HCT116 (cell line): ENCODE measurements around the gene CBFB. TPM values are rescaled to one million over a fixed set of nuclear protein-coding genes. Genes with fewer than 3 reads are reported as not detected.
A peak's percentile ranks its signal among the peaks of the same experiment; 100 is the strongest.

Source experiments
- ATAC-seq: fragments of 200-7000 bp; cut with Tn5 transposase; 2 replicates; pipeline ENCODE4 v1.9.1; 2020; ENCODE audit warnings: mild to moderate bottlenecking, moderate library complexity
- BruUV-seq: library from RNA; stranded (reverse); fragments of 400-500 nt; replicated peaks from 2 replicates; lab custom pipeline; 2021; lab: Mats Ljungman, UMichigan
- CTCF ChIA-PET: fragments of 300-600 bp; sonication (Branson Sonifier 250); formaldehyde crosslinking; loops from one replicate; lab custom pipeline; 2021; ENCODE audit warnings: antibody characterized with exemption; lab: Charles Lee
- POLR2A ChIA-PET: fragments of 300-600, 350-600 bp; sonication (Branson Sonifier 250); formaldehyde crosslinking; loops from one replicate; lab custom pipeline; 2021; ENCODE audit warnings: antibody characterized with exemption; lab: Charles Lee
- RAD21 ChIA-PET, 2 experiments: fragments of 300-600 bp; sonication (Branson Sonifier 250); formaldehyde crosslinking; loops; one replicate each; lab custom pipeline; 2023; ENCODE audit warnings: low total read pairs in 2 of 2; ENCODE audit not compliant: uncharacterized antibody in 2 of 2, unreplicated experiment in 2 of 2, low non-redundant PET in 1 of 2; lab: Charles Lee
- DNase-seq: peaks from one replicate; pipeline ENCODE4 v3.0.0-alpha.2; 2010; ENCODE audit warnings: low read depth, low spot score
- H2AFZ ChIP-seq: fragments of 200-600 bp; shearing (Covaris generic), sonication (generic); 2 replicates; pipeline ENCODE4 v1.6.1; 2017; ENCODE audit warnings: low read depth, mixed run types, mixed read lengths, antibody characterized with exemption, low read length; ENCODE audit not compliant: poor library complexity, severe bottlenecking
- H3K27ac ChIP-seq: 2 replicates; pipeline ENCODE4 v1.5.1; 2012; ENCODE audit warnings: low read depth, low read length
- H3K27me3 ChIP-seq: fragments of 200-600 bp; sonication (generic); 2 replicates; pipeline ENCODE4 v1.6.1; 2016; ENCODE audit warnings: mixed run types, low read length, mixed read lengths; ENCODE audit not compliant: insufficient read depth
- H3K36me3 ChIP-seq, 2 experiments: fragments of 200-500 bp in 1 of 2; fragments of 200-600 bp in 1 of 2; sonication (Bioruptor generic) in 1 of 2; sonication (generic) in 1 of 2; 2 replicates each; pipeline versions ENCODE4 v1.5.1 to v1.6.1; 2014 to 2016; ENCODE audit warnings: low read length in 2 of 2, inconsistent platforms in 1 of 2, mixed read lengths in 1 of 2, mixed run types in 1 of 2; ENCODE audit not compliant: insufficient read depth in 2 of 2, control insufficient read depth in 1 of 2
- H3K4me1 ChIP-seq, 2 experiments: fragments of 200-600 bp in 1 of 2; sonication (generic) in 1 of 2; 2 replicates each; pipeline versions ENCODE4 v1.5.1 to v1.6.1; 2012 to 2017; ENCODE audit warnings: low read length in 2 of 2, inconsistent platforms in 1 of 2, mild to moderate bottlenecking in 1 of 2, mixed read lengths in 1 of 2, mixed run types in 1 of 2, moderate library complexity in 1 of 2; ENCODE audit not compliant: insufficient read depth in 2 of 2, control insufficient read depth in 1 of 2
- H3K4me2 ChIP-seq: fragments of 200-600 bp; sonication (generic); 2 replicates; pipeline ENCODE4 v1.6.1; 2017; ENCODE audit warnings: mixed run types, low read length, mixed read lengths
- H3K4me3 ChIP-seq, 2 experiments: fragments of 200-600 bp in 1 of 2; sonication (generic) in 1 of 2; replicated peaks in 1 of 2; 2 replicates each; pipeline ENCODE4 v1.5.1; 2011 to 2016; ENCODE audit warnings: low read length in 2 of 2, control low read depth in 1 of 2, low read depth in 1 of 2, mild to moderate bottlenecking in 1 of 2, mixed read lengths in 1 of 2, mixed run types in 1 of 2
- H3K79me2 ChIP-seq: fragments of 200-600 bp; sonication (generic); 2 replicates; pipeline ENCODE4 v1.6.1; 2017; ENCODE audit warnings: mild to moderate bottlenecking, mixed run types, low read length, moderate library complexity, mixed read lengths; ENCODE audit not compliant: insufficient read depth
- H3K9ac ChIP-seq: fragments of 200-600 bp; sonication (generic); 2 replicates; pipeline ENCODE4 v1.6.1; 2016; ENCODE audit warnings: low read length, mixed read lengths
- H3K9me2 ChIP-seq: fragments of 200-600 bp; sonication (generic), shearing (Covaris generic); 2 replicates; pipeline ENCODE4 v1.6.1; 2017; ENCODE audit warnings: mixed run types, mild to moderate bottlenecking, moderate library complexity; ENCODE audit not compliant: insufficient read depth
- H3K9me3 ChIP-seq, 2 experiments: fragments of 200-500 bp in 1 of 2; fragments of 200-600 bp in 1 of 2; sonication (Bioruptor generic) in 1 of 2; sonication (generic) in 1 of 2; 2 replicates each; pipeline ENCODE4 v1.6.1; 2014 to 2017; ENCODE audit warnings: low read length in 2 of 2, mixed read lengths in 2 of 2, inconsistent platforms in 1 of 2, low read depth in 1 of 2, mild to moderate bottlenecking in 1 of 2, mixed run types in 1 of 2, moderate library complexity in 1 of 2; ENCODE audit not compliant: control insufficient read depth in 1 of 2, insufficient read depth in 1 of 2
- H4K20me1 ChIP-seq: fragments of 200-600 bp; sonication (generic), shearing (Covaris generic); 2 replicates; pipeline ENCODE4 v1.6.1; 2017; ENCODE audit warnings: mixed run types, mild to moderate bottlenecking, moderate library complexity; ENCODE audit not compliant: insufficient read depth
- EGR1 ChIP-seq: IDR thresholded peaks from 2 replicates; pipeline ENCODE4 v1.6.1; 2012; ENCODE audit warnings: low read depth
- POLR2A ChIP-seq: IDR thresholded peaks from 2 replicates; pipeline ENCODE4 v1.7.0; 2011; ENCODE audit warnings: borderline replicate concordance; ENCODE audit not compliant: insufficient read depth, insufficient read length; ENCODE audit errors: extremely low read depth
- POLR2AphosphoS5 ChIP-seq: IDR thresholded peaks from 2 replicates; pipeline ENCODE4 v1.6.1; 2011; ENCODE audit warnings: mild to moderate bottlenecking, low read depth, low read length, moderate library complexity
- ZFX ChIP-seq: fragments of 450-650 bp; IDR thresholded peaks from 2 replicates; pipeline ENCODE4 v1.6.1; 2017
- intact Hi-C: fragments of 100-400 bp; cut with micrococcal nuclease; formaldehyde crosslinking; loops from 2 replicates; pipeline ENCODE4 v1.10.0; 2022
- total RNA-seq: library from RNA; stranded (reverse); gene quantifications from one replicate; pipeline ENCODE4 v1.2.1, GENCODE V29; 2021; ENCODE audit not compliant: unreplicated experiment
- TF ChIP-seq, protein P1 (sequence below), 3 experiments: fragments of 200-600 bp in 1 of 3; sonication (generic) in 1 of 3; IDR thresholded peaks in 2 of 3; conservative IDR thresholded peaks in 1 of 3; 2 replicates each; pipeline ENCODE4 v1.5.1; 2012 to 2017; ENCODE audit warnings: low read depth in 2 of 3, low read length in 2 of 3, antibody characterized with exemption in 1 of 3, borderline replicate concordance in 1 of 3, control low read depth in 1 of 3, mild to moderate bottlenecking in 1 of 3, mixed read lengths in 1 of 3, mixed run types in 1 of 3, moderate library complexity in 1 of 3; ENCODE audit not compliant: insufficient read depth in 1 of 3

Gene CBFB
- total RNA-seq, 1 experiment from 2014 or later = 101 TPM

- no peak for TF ChIP-seq POLR2AphosphoS5
- TF ChIP-seq, all 23 proteins: peak for 0
Observed at GRCh38 chr16:67149276-67150046, 120.5 kb downstream of the CBFB start (continued).

DNA sequence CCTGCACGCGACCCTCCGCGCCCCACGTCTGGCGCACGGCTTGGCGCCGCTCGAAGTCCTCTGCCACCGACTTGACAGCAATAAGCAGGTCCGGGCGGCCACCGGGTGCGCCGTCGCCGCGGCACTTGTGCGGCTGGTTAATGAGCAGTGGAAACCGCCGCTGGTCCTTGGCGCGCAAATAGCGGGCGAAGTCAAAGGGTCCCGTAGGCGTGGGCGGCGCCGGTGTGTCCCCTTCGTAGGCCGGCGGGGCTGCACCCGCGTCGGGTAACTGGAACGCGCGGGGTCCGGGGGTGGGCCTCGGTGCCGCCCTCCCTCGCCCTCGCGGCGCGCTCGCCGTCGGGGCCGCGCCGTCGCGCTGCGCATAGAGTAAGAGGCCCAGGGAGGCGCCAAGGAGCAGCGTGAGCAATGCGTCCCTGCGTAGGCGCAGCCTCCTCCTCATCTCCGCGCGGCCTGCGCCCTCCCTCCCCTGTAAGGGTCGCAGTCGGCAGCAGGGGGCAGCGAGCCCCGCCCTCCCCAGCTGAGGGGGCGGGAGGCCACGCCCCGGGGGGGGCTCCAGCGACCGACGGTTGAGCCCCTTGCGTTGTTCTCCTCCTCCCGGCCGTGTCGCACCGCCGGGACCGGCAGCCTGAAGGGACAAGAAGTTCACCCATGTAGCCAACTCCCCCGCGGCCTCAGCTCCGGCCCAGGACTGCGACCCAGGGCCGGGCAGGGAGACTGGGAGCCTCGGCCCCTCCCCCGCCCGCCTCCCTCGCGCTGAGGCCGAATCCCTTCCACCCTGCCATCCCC is 121.3 kb downstream of the CBFB start:
- POLR2A ChIA-PET = interaction anchor here (0.7 to 0.8 kb wide), 2 partner anchors 9 to 251 kb away, joined by 3 to 4 read pairs; no protein-coding TSS in a partner anchor

More for the DNA sequence above, 121.3 kb downstream of the CBFB start:
- no peaks in the 10 kb centered on the region for H3K9me3 ChIP-seq
- H3K36me3 ChIP-seq = peaks cover 16 to 24% of the 10 kb centered on the region in 2 experiments; a peak in 3 of 4 replicates
- no peaks in the 10 kb centered on the region for H4K20me1 ChIP-seq
- BruUV-seq = no TSS peak
- peak overlapping the region; percentile 83 for H3K4me2 ChIP-seq
- H3K4me3 ChIP-seq = peak overlapping the region; percentile 39 to 61
- peak overlapping the region; percentile 67 for H3K9ac ChIP-seq
- ChIA-PET RAD21 (interaction anchor here (0.6 to 1.1 kb wide), 3 partner anchors 21 to 132 kb away, joined by 3 to 4 read pairs (median 3); no protein-coding TSS in a partner anchor), CTCF (interaction anchor here (0.5 to 5.8 kb wide), 5 partner anchors 10 to 189 kb away, joined by 3 to 79 read pairs (median 3); partner anchors contain the start of genes CES3, FBXL8 and TRADD)
- peak; percentile 6; the same call in 1 of the 2 replicates for TF ChIP-seq POLR2AphosphoS5
- TF ChIP-seq, protein P1, sequence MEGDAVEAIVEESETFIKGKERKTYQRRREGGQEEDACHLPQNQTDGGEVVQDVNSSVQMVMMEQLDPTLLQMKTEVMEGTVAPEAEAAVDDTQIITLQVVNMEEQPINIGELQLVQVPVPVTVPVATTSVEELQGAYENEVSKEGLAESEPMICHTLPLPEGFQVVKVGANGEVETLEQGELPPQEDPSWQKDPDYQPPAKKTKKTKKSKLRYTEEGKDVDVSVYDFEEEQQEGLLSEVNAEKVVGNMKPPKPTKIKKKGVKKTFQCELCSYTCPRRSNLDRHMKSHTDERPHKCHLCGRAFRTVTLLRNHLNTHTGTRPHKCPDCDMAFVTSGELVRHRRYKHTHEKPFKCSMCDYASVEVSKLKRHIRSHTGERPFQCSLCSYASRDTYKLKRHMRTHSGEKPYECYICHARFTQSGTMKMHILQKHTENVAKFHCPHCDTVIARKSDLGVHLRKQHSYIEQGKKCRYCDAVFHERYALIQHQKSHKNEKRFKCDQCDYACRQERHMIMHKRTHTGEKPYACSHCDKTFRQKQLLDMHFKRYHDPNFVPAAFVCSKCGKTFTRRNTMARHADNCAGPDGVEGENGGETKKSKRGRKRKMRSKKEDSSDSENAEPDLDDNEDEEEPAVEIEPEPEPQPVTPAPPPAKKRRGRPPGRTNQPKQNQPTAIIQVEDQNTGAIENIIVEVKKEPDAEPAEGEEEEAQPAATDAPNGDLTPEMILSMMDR (IDR thresholded peaks at IDR 0.05 in 2 of 3, conservative IDR thresholded peaks at IDR 0.05 in 1 of 3; ENCODE audit: borderline replicate concordance in 1 of 3, insufficient read depth in 1 of 3, low read depth in 2 of 3, low read length in 2 of 3) = no peak
- TF ChIP-seq EGR1 = peak; percentile 70
- peak; percentile 52; the same call in 1 of the 2 replicates for TF ChIP-seq ZFX
- no peak for TF ChIP-seq POLR2A
- H3K27me3 ChIP-seq = no peaks in the 10 kb centered on the region
- no peak overlapping the region for H2AFZ ChIP-seq
- intact Hi-C loops = no loop called here
- peak; percentile 63 for ATAC-seq
- H3K9me2 ChIP-seq = no peaks in the 10 kb centered on the region
- peak overlapping the region; percentile 66 for H3K27ac ChIP-seq
- H3K4me1 ChIP-seq = peaks cover 3 to 21% of the 10 kb centered on the region in 2 experiments; a peak in 3 of 4 replicates
- DNase-seq = no peak
- H3K79me2 ChIP-seq = no peaks in the 10 kb centered on the region

Other genes with a start within 250 kb of the CBFB start
- not detected for gene TERB1, start 227.6 kb upstream of the CBFB start, total RNA-seq
- gene NAE1, start 198.2 kb upstream of the CBFB start, total RNA-seq = 123 TPM
- not detected for gene CA7, start 184.7 kb upstream of the CBFB start, total RNA-seq
- gene PDP2, start 148.6 kb upstream of the CBFB start, total RNA-seq = 19.9 TPM
- gene CDH16, start 110.3 kb upstream of the CBFB start, total RNA-seq = not detected
- 2.2 TPM for gene RRAD, start 103.6 kb upstream of the CBFB start, total RNA-seq
- 113 TPM for gene CIAO2B, start 94.7 kb upstream of the CBFB start, total RNA-seq
- 35.4 TPM for gene CES2, start 93.6 kb upstream of the CBFB start, total RNA-seq
- gene CES3, start 67.9 kb upstream of the CBFB start, total RNA-seq = 10.8 TPM
- not detected for gene CES4A, start 40.6 kb upstream of the CBFB start, total RNA-seq
- 19.2 TPM for gene PHAF1, start 80.8 kb downstream of the CBFB start, total RNA-seq
- gene B3GNT9, start 121.8 kb downstream of the CBFB start, total RNA-seq = 3.8 TPM
- 20.5 TPM for gene TRADD, start 130.8 kb downstream of the CBFB start, total RNA-seq
- 27.8 TPM for gene FBXL8, start 130.8 kb downstream of the CBFB start, total RNA-seq
- 46.6 TPM for gene HSF4, start 135.6 kb downstream of the CBFB start, total RNA-seq
- gene NOL3, start 141.4 kb downstream of the CBFB start, total RNA-seq = 54.0 TPM
- 38.7 TPM for gene MATCAP1, start 154.8 kb downstream of the CBFB start, total RNA-seq
- gene EXOC3L1, start 161.0 kb downstream of the CBFB start, total RNA-seq = 0.30 TPM
- 114 TPM for gene E2F4, start 163.0 kb downstream of the CBFB start, total RNA-seq
- gene ELMO3, start 170.0 kb downstream of the CBFB start, total RNA-seq = 45.8 TPM
- 36.1 TPM for gene TMEM208, start 198.0 kb downstream of the CBFB start, total RNA-seq
- 69.2 TPM for gene FHOD1, start 218.3 kb downstream of the CBFB start, total RNA-seq
- 5.6 TPM for gene SLC9A5, start 219.8 kb downstream of the CBFB start, total RNA-seq